Fibroblast of lung (primary cell): ENCODE results near the gene CWC27. TPM values are rescaled to one million over a fixed set of nuclear protein-coding genes. Genes with fewer than 3 reads are reported as not detected.

Experiments used
- DNase-seq, 2 donors: peaks; one replicate each; pipeline versions ENCODE4 v3.0.0 to v3.0.0-alpha.2; 2010; ENCODE audit warnings: low read depth in 2 of 2
- H2AFZ ChIP-seq: 2 replicates; pipeline ENCODE4 v1.5.1; 2012; ENCODE audit warnings: low read length, control low read depth, inconsistent platforms
- H3K27ac ChIP-seq: 2 replicates; pipeline ENCODE4 v1.5.1; 2011; ENCODE audit warnings: low read length, control low read depth; ENCODE audit not compliant: insufficient read depth
- H3K27me3 ChIP-seq: 2 replicates; pipeline ENCODE4 v1.5.1; 2011; ENCODE audit warnings: mild to moderate bottlenecking, low read length; ENCODE audit not compliant: control insufficient read depth, insufficient read depth
- H3K36me3 ChIP-seq: 2 replicates; pipeline ENCODE4 v1.5.1; 2011; ENCODE audit warnings: low read length; ENCODE audit not compliant: control insufficient read depth, insufficient read depth
- H3K4me1 ChIP-seq: 2 replicates; pipeline ENCODE4 v1.5.1; 2011; ENCODE audit warnings: low read length; ENCODE audit not compliant: control insufficient read depth, insufficient read depth; ENCODE audit errors: extremely low read depth
- H3K4me2 ChIP-seq: 2 replicates; pipeline ENCODE4 v1.5.1; 2011; ENCODE audit warnings: low read length, control low read depth; ENCODE audit not compliant: insufficient read depth; ENCODE audit errors: extremely low read depth
- H3K4me3 ChIP-seq, 4 experiments: fragments of 200-600 bp in 1 of 4; sonication (generic) in 1 of 4; replicated peaks in 1 of 4; 2 replicates each; pipeline ENCODE4 v1.5.1; 2011 to 2016; ENCODE audit warnings: low read length in 4 of 4, low read depth in 3 of 4, mild to moderate bottlenecking in 3 of 4, control low read depth in 2 of 4, inconsistent platforms in 1 of 4, mixed read lengths in 1 of 4; ENCODE audit not compliant: insufficient read depth in 1 of 4; ENCODE audit errors: control extremely low read depth in 1 of 4
- H3K79me2 ChIP-seq: 2 replicates; pipeline ENCODE4 v1.5.1; 2012; ENCODE audit warnings: mild to moderate bottlenecking, low read length, inconsistent platforms; ENCODE audit not compliant: control insufficient read depth, insufficient read depth
- H3K9ac ChIP-seq: 2 replicates; pipeline ENCODE4 v1.5.1; 2011; ENCODE audit warnings: mild to moderate bottlenecking, low read length, control low read depth; ENCODE audit not compliant: insufficient read depth
- H3K9me3 ChIP-seq: 2 replicates; pipeline ENCODE4 v1.5.1; 2012; ENCODE audit warnings: low read depth, low read length; ENCODE audit not compliant: control insufficient read depth, insufficient read depth
- H4K20me1 ChIP-seq: 2 replicates; pipeline ENCODE4 v1.5.1; 2011; ENCODE audit warnings: low read length; ENCODE audit not compliant: control insufficient read depth, insufficient read depth; ENCODE audit errors: extremely low read depth
- CTCF ChIP-seq, 2 donors: IDR thresholded peaks in 1 of 2; conservative IDR thresholded peaks in 1 of 2; 1 replicate in 1 of 2; 2 replicates in 1 of 2; pipeline ENCODE4 v1.5.1; 2011 to 2012; ENCODE audit warnings: low read length in 2 of 2, control low read depth in 1 of 2, inconsistent platforms in 1 of 2, low read depth in 1 of 2, mild to moderate bottlenecking in 1 of 2
- EZH2 ChIP-seq: IDR thresholded peaks from 2 replicates; pipeline ENCODE4 v1.5.1; 2012; ENCODE audit warnings: low read length, control low read depth, mild to moderate bottlenecking; ENCODE audit errors: missing control alignments
- polyA plus RNA-seq, 2 donors: library from polyadenylated mRNA; depleted of rRNA in 1 of 2; stranded (reverse) in 1 of 2; unstranded in 1 of 2; fragments of >200 nt; gene quantifications; 2 replicates each; pipeline ENCODE4 v1.2.1, GENCODE V29; 2011 to 2012; ENCODE audit warnings: missing spikeins in 1 of 2
- total RNA-seq: library from RNA; depleted of rRNA; stranded (reverse); fragments of >200 nt; gene quantifications from 2 replicates; pipeline ENCODE4 v1.2.1, GENCODE V29; 2014

The CWC27 gene
- total and polyA plus RNA-seq, 2 donors (not counting 1 experiment from before 2014, with no cell fraction given): 17.3 to 37.5 TPM

GRCh38 chr5:64873441-64873840, 104.7 kb downstream of the CWC27 start:
- Histone ChIP-seq H3K27ac (no peak overlapping the region), H4K20me1 (no peaks in the 10 kb centered on the region), H3K79me2 (no peaks in the 10 kb centered on the region), H3K4me3 (no peak overlapping the region), H3K9me3 (no peaks in the 10 kb centered on the region), H2AFZ (no peak overlapping the region), H3K4me2 (no peak overlapping the region), H3K36me3 (no peaks in the 10 kb centered on the region), H3K9ac (no peak overlapping the region), H3K4me1 (no peaks in the 10 kb centered on the region), H3K27me3 (no peaks in the 10 kb centered on the region)
- no peak for DNase-seq
- TF ChIP-seq CTCF (conservative IDR thresholded peaks at IDR 0.05 in 1 of 2, IDR thresholded peaks at IDR 0.05 in 1 of 2; ENCODE audit: low read depth in 1 of 2, low read length in 2 of 2): no peak
- TF ChIP-seq EZH2: no peak

GRCh38 chr5:64874753-64875152, 106.0 kb downstream of the CWC27 start:
- no peak for TF ChIP-seq CTCF (conservative IDR thresholded peaks at IDR 0.05 in 1 of 2, IDR thresholded peaks at IDR 0.05 in 1 of 2; ENCODE audit: low read depth in 1 of 2, low read length in 2 of 2)
- no peak for TF ChIP-seq EZH2
- H3K4me1 ChIP-seq: no peaks in the 10 kb centered on the region
- peak in 1 of 2 donors; percentile 71 for DNase-seq
- H3K27me3 ChIP-seq: no peaks in the 10 kb centered on the region
- no peak overlapping the region for H3K27ac ChIP-seq
- no peaks in the 10 kb centered on the region for H3K36me3 ChIP-seq
- H3K4me3 ChIP-seq: no peak overlapping the region
- no peaks in the 10 kb centered on the region for H4K20me1 ChIP-seq
- H3K9ac ChIP-seq: no peak overlapping the region
- no peak overlapping the region for H3K4me2 ChIP-seq
- H3K79me2 ChIP-seq: no peaks in the 10 kb centered on the region
- H3K9me3 ChIP-seq: no peaks in the 10 kb centered on the region
- no peak overlapping the region for H2AFZ ChIP-seq

- Histone ChIP-seq H3K4me2 (no peak overlapping the region), H4K20me1 (no peaks in the 10 kb centered on the region), H3K4me3 (no peak overlapping the region), H3K9me3 (no peaks in the 10 kb centered on the region), H3K79me2 (no peaks in the 10 kb centered on the region), H3K4me1 (no peaks in the 10 kb centered on the region), H3K9ac (no peak overlapping the region), H2AFZ (no peak overlapping the region), H3K27me3 (no peaks in the 10 kb centered on the region), H3K27ac (no peak overlapping the region), H3K36me3 (no peaks in the 10 kb centered on the region)
- TF ChIP-seq CTCF (conservative IDR thresholded peaks at IDR 0.05 in 1 of 2, IDR thresholded peaks at IDR 0.05 in 1 of 2; ENCODE audit: low read depth in 1 of 2, low read length in 2 of 2): no peak
- no peak for TF ChIP-seq EZH2
- no peak for DNase-seq
These were observed 107.5 kb downstream of the CWC27 start for GRCh38 chr5:64876203-64876602.
